ENCODE results near the gene TEX14.

GRCh38 chr17:58535431-58535830 lies 156.4 kb downstream of the TEX14 start:
- no peak for TF ChIP-seq CTCF (IDR thresholded peaks at IDR 0.05; ENCODE audit: insufficient read depth, low read length, poor library complexity, severe bottlenecking)
- no peak for TF ChIP-seq EZH2phosphoT487 (conservative IDR thresholded peaks at IDR 0.05; ENCODE audit: low read length)

Measured in SU-DHL-6 (cell line).